ENCODE results near the gene DYSF. TPM values are rescaled to one million over a fixed set of nuclear protein-coding genes. Genes with fewer than 3 reads are reported as not detected.

DYSF gene
- total RNA-seq, 3 donors from 2014 or later, result 2.0 to 19.4 (median 6.8) TPM

DNA sequence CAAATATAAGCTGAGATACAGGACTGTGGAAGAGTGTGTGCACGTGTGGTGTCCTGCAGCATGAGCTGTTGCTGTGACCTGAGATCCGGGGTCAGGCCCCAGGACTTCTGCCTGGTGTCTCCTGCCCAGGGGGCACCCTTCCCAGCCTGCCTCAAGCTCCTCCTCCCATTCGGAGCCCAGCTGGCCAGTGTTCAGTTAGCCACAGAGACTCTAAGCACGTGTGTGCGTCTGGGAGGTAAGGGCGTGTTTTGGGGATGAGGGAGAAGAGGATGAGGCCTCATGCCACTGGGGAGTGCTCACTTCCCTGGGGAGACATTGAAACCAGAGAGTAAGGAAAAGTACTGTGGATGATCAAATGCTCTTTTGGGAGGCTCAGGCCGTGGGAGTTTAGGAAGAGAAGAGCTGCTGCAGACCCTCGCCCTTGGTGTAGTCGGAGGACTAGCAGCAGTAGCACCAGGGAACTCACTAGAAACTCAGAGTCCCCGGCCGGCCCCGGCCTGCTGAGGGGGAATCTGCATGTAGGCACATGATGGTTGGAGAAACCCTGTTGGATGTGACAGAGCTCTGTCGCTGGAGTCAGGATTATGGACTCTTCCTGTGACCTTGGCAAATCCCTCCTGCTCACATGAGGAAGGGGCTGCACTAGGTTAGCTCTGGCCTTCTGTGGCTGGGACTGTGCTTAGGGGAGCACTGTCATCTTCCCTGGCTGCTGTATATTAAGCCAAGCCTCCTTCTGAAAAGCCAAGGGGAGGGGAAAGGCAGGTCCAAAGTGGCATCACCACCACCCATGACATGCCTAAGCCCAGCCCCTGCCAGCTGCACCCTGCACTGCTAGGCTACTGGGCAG, 231.1 kb downstream of the DYSF start:
- Histone ChIP-seq H3K36me3 (ENCODE audit: low read depth) (no peaks in the 10 kb centered on the region), H3K4me3 (no peak overlapping the region), H3K9me3 (no peaks in the 10 kb centered on the region), H3K4me1 (ENCODE audit: low read depth) (no peaks in the 10 kb centered on the region)
- no peak for ATAC-seq
- no peak for DNase-seq
- intact Hi-C loops (cut with DNase I, micrococcal nuclease), result no loop called here
- TF ChIP-seq, protein P1, sequence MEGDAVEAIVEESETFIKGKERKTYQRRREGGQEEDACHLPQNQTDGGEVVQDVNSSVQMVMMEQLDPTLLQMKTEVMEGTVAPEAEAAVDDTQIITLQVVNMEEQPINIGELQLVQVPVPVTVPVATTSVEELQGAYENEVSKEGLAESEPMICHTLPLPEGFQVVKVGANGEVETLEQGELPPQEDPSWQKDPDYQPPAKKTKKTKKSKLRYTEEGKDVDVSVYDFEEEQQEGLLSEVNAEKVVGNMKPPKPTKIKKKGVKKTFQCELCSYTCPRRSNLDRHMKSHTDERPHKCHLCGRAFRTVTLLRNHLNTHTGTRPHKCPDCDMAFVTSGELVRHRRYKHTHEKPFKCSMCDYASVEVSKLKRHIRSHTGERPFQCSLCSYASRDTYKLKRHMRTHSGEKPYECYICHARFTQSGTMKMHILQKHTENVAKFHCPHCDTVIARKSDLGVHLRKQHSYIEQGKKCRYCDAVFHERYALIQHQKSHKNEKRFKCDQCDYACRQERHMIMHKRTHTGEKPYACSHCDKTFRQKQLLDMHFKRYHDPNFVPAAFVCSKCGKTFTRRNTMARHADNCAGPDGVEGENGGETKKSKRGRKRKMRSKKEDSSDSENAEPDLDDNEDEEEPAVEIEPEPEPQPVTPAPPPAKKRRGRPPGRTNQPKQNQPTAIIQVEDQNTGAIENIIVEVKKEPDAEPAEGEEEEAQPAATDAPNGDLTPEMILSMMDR (IDR thresholded peaks at IDR 0.05), result no peak

DNA sequence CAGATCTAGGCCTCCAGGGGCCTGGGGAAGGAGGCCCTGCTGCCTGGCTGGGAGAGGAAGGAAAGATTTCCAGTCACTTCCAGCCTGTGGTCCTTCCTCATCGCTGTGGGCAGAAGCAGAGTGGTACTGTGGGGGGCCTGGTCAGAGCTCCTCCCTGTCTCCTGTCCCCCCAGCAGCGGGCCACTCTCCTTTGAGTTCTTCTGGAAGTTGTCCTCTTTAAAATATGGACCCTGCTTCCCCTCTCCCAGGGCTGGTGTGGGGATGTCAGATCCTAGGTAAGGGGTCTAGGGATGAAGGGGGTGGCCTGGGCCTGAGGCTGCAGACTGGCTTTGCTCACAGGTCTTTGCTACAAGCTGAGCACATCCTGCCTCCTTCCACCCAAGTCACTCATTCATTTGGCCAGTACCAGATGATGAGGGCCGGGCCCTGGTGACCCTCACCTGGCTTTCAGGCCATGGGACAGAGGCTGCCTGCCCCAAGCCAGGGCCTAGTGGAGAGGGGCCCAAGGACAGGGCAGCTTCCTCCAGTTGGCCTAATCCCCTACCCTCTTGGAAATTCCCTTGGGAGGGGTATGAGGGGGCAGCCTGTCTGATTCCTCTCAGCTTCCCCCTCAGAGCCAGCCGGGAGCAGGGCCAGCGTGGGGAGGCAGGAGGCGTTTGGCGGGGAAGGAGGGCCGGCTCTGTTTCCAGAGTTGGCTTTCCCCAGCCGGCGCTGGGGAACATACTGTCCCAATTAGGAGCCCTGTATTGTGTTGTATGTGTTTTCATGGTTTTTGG, 231.9 kb downstream of the DYSF start:
- Histone ChIP-seq H3K36me3 (ENCODE audit: low read depth) (no peaks in the 10 kb centered on the region), H3K9me3 (no peaks in the 10 kb centered on the region), H3K4me3 (no peak overlapping the region), H3K4me1 (ENCODE audit: low read depth) (no peaks in the 10 kb centered on the region)
- intact Hi-C loops (cut with DNase I, micrococcal nuclease), result no loop called here
- ATAC-seq (no peak), DNase-seq (no peak)
- TF ChIP-seq, protein P1 (IDR thresholded peaks at IDR 0.05), result no peak

DNA sequence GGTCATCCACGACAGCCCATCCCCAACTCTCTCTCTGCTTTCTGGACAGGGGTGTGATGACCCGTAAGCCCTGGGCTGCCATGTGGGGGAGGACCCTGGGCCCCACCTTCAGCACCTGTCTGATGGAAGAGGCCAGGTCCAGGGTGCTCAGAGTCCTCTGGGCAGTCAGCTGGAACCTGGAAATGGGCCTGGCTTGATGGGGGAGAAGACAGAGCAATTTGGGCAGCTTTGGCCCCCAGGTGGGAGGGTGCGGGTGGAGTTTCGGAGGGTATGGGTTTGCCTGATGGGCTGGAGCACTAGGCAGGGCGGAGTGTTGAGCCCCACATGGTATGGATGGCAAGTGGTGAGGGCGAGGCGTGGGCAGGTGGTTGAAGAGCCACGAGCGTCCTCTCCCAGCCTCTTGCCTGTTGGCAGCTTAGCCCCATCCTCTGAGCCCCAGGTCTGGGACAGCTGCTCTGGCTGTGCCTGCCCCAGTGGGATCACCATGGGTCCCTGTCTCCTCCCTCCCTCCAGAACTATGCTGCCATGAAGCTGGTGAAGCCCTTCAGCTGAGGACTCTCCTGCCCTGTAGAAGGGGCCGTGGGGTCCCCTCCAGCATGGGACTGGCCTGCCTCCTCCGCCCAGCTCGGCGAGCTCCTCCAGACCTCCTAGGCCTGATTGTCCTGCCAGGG, 232.7 kb downstream of the DYSF start:
- ATAC-seq (no peak), DNase-seq (no peak)
- TF ChIP-seq, protein P1 (IDR thresholded peaks at IDR 0.05), result no peak

DNA sequence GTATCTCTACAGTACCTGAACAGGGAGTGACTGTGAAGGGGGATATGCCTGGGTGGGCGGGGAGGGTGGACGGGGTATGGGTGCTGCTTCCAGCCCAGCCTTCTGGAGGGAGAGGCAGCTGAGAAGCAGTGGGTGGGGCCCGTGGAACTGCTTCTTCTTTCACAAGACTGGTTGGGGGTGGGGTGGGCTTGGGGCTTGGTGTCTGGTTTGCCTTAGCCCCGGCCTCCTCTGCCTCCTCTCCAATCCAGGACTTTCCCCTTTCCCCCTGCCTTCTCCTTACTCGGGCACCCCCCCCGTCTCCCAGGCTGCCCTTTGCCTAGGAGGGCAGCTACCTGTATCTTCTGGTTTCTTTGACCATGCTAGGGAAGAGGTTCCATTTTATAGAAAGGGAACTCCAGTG, 233.4 kb downstream of the DYSF start:
- no peak for ATAC-seq
- DNase-seq, result no peak
- Histone ChIP-seq H3K4me1 (ENCODE audit: low read depth) (no peaks in the 10 kb centered on the region), H3K36me3 (ENCODE audit: low read depth) (no peaks in the 10 kb centered on the region), H3K4me3 (no peak overlapping the region), H3K9me3 (no peaks in the 10 kb centered on the region)
- intact Hi-C loops (cut with DNase I, micrococcal nuclease), result no loop called here
- TF ChIP-seq, protein P1 (IDR thresholded peaks at IDR 0.05), result no peak

More for the DNA sequence above, 232.7 kb downstream of the DYSF start:
- Histone ChIP-seq H3K9me3 (no peaks in the 10 kb centered on the region), H3K36me3 (ENCODE audit: low read depth) (no peaks in the 10 kb centered on the region), H3K4me1 (ENCODE audit: low read depth) (no peaks in the 10 kb centered on the region), H3K4me3 (no peak overlapping the region)
- intact Hi-C loops (cut with DNase I, micrococcal nuclease), result no loop called here

DNA sequence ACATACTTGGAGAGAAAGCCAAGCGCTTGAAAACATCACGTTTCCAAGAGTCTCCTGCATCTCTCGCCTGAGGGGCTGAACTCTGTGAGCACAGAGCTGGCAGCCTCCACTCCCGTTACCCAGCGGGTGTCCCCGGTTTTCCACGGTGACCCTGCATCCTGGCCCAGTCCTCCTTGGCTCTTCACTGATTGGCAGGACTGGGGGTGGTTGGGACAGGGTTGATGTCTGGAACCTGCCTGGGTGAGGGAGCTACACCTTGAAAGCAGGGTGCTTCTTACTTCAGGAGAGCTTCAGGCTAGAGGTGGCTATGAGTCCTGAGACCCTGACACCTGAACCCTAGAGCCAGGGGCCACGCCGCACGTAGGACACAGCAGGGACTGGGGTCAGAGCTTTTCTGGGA, 234.1 kb downstream of the DYSF start:
- Histone ChIP-seq H3K4me3 (no peak overlapping the region), H3K9me3 (no peaks in the 10 kb centered on the region), H3K4me1 (ENCODE audit: low read depth) (no peaks in the 10 kb centered on the region), H3K36me3 (ENCODE audit: low read depth) (no peaks in the 10 kb centered on the region)
- TF ChIP-seq, protein P1 (IDR thresholded peaks at IDR 0.05), result no peak
- DNase-seq (no peak), ATAC-seq (no peak)
- intact Hi-C loops (cut with DNase I, micrococcal nuclease), result no loop called here

Data from mucosa of descending colon (tissue), 3 donors.